HG02759 (cell line): ENCODE results near the gene EXT2.

ENCODE experiments used
- ATAC-seq: cut with Tn5 transposase; IDR thresholded peaks from one replicate; pipeline ENCODE4 v1.9.1; 2021; ENCODE audit warnings: mild to moderate bottlenecking, moderate library complexity; ENCODE audit not compliant: unreplicated experiment

The EXT2 gene

GRCh38 chr11:44162004-44162403, 66.5 kb downstream of the EXT2 start:
- ATAC-seq: no peak

DNA sequence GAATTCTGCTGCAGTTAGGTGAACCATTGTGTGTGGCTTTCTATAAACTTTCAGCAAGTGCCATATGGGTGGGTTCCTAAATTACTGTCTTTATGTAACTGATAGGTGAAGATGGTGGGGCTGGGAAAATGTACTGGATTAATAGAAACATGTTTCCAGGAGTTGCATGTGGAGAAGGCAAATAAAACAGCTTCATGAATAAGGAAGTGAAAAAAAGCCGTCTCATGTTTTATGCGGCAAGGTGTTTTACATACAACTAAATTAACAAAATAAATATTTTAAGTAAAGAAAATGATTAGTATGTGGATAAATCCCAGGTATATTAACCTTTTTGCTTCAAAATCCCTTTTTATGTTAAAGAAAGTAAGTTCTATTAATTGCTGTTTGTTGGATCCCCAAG, 67.2 kb downstream of the EXT2 start:
- ATAC-seq: no peak

GRCh38 chr11:44165432-44165831, 70.0 kb downstream of the EXT2 start:
- no peak for ATAC-seq

- ATAC-seq: no peak
Observed at GRCh38 chr11:44167046-44167445, 71.6 kb downstream of the EXT2 start.

DNA sequence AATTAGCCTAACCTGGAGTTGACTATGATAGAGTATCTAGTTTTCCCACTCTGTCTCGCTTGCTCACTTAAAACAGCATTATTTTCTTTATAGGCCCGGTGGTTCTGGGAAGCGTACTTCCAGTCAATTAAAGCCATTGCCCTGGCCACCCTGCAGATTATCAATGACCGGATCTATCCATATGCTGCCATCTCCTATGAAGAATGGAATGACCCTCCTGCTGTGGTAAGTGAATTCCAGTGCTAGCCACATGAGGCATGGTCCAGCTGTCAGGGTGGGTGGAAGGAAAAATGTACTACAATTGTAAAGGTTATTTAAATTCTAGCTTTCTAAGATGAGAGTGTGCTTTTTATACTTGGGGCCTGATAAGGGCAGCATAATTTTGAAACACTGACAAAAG, 76.0 kb downstream of the EXT2 start:
- no peak for ATAC-seq

DNA sequence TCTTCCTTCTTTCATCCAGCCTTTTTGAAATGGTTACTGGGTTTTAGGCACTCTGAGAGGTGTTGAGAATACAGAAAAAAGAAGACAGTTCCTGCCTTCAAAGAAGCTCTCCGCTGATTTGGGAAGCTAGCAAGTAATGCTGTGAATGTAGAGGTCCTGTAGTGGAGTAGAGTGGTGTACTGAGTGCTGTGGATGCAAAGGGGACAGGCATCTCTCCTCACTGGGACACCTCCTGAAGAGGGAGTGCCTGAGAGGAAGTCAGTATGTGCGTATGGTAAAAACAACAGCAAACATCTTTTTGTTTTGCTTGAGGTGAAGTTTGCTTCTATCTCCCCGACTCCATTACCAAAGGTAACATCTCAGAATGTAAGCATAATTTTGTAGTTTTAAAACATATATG, 77.5 kb downstream of the EXT2 start:
- ATAC-seq: no peak

DNA sequence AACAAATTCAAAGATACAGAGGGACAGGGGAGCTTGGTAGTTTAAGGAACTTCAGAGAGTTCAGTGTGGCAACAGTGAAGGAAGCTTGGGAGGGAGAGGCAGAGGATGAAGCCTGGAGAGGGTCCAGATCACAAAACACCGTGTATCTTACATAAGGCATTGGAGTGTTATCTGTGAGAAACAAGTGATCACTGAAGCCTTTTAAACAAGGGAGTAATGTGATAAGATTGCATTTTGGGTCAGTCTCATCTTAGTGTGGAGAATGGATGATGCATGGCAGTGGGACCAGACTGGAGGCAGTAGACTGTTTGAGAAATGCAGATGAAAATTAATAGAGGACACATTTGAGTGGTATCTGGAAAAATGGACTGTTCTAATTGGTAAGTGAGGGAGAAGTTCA, 79.4 kb downstream of the EXT2 start:
- ATAC-seq: no peak

DNA sequence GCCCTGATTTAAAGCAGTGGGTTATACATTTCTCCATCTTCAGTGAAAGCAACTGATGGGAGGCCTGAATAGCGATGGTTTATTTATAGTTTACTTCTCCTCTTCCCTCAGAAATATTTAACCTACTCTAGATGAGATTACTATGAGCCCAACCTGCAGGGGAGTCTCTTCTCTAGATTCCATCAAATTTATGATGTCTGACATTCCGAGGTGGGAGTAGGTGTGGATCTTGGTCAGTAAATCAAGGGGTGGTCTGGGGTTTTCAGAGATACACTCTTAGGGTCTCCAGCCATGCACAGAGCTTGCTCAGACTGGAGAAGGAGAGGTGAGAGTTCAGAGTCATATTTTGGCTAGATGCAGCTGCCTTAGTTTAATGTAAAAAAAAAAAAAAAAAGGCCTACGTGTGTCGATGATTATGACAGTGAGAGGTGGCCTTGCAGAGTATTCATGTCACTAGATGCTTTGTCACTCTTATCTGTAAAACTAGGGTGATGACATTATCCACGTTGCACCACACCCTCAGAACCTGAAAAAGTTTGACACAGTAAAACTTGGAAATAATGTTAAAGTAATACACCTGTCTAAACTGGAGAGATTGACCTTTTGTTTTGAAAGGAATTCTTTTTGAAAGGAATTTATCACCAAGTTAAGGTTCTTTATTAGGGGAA, 81.2 kb downstream of the EXT2 start:
- ATAC-seq: no peak

DNA sequence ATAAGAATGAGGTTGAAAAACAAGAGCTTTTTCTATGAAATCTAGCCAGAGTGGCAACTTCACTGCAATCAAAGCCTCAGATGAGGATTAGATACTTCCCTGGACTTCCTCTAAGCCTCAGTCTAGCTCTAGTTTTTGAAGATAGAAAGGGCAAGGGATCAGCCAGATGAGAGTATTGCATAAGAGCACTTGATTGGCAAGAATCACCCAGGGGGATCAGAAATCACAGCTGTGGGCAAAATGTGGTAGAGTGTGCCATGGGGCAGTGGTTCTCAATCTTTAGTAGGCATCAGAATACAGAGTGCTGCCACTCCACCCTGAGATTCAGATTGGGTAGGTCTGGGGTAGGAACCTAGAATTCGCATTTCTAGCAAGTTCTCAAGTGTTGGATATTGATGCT, 82.4 kb downstream of the EXT2 start:
- ATAC-seq: no peak

DNA sequence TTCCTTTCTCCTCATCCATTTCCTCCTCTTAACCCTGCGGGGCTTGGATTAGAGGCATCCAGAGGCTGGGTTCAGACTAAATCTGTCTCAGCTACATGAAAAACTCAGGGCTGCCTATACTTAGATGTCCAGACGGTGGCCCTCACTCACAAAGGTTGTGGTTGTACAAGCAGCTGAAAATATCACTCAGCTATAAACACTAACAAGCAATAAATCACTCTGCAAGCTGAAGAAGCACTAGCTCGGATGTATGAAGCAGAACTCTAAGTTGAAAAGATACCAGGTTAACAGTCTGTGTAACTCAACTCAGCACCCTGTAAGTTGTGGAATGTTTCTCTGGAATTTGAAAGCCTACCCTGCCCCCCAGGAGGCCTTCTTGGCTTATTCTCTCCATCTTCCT, 82.9 kb downstream of the EXT2 start:
- no peak for ATAC-seq

DNA sequence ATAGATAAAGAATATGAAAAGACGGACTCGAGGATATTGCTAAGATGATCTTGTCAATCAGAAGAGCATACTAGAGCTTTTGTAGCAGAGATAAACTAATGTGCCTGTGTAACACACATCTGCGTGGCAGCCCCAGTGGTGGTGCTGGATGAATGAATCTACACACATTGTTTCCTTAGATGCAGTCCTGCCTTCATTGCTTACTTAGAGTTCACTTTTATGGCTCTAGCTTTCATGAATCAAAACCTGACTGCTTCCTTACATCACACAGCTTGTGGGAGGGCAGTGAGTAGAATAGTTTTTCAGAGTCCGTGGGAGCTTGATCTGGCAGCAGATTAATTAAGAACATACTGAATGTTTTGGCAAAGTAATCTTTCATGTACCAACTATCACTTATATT, 83.7 kb downstream of the EXT2 start:
- no peak for ATAC-seq

DNA sequence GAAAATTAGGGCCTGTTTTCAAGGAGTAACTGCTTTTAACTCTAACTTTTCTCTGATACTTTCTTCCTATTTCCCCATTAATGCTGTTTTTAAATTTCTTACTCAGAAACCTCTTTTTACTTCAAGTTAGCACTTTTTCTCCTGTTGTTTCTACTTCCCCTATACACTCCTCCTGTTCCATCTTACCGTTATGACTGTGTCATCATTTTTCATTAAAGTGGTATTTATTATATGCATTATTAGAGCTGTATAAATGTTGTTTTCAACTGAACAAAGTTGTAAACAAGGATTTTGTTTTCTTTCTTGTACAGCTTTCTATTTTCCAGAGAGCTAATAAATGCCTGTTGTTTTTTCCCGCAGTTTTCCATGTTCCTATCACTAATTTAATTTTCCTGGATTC, 84.6 kb downstream of the EXT2 start:
- no peak for ATAC-seq

GRCh38 chr11:44185522-44185921, 90.0 kb downstream of the EXT2 start:
- ATAC-seq: no peak

DNA sequence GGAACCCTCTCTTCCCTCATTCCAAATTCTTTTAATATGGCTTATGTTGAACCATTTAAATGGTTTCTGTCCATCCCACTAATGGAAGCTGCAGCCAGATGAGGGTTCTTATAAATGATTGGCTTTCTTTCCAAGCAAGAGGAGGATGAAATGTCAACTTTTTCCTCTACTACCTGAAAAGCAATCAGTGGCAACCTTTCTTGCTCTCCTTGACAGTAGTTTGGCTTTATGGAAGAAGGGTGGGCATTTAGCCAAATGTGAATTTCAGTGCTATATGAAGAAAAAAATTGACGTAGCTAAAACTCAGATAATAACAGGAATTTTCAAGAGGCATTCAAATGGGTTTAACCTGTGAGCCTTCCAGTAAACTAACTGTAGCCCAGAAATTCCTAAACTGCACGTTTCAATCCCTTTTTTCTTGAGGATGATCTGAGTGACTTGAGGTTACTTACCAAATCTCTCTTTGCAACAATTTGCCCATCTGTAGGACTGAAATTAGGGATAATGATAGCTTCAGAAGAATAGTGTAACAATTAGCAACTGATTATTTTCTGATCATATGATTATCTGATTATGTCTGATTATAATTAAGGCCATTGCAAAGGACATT, 90.9 kb downstream of the EXT2 start:
- no peak for ATAC-seq

GRCh38 chr11:44188643-44189042, 93.2 kb downstream of the EXT2 start:
- ATAC-seq: no peak

- ATAC-seq: no peak
Observed at GRCh38 chr11:44189986-44190882, 94.8 kb downstream of the EXT2 start.

GRCh38 chr11:44190883-44191230, 95.4 kb downstream of the EXT2 start:
- no peak for ATAC-seq

GRCh38 chr11:44191322-44192016, 96.0 kb downstream of the EXT2 start:
- no peak for ATAC-seq

GRCh38 chr11:44192017-44192385, 96.5 kb downstream of the EXT2 start:
- no peak for ATAC-seq

DNA sequence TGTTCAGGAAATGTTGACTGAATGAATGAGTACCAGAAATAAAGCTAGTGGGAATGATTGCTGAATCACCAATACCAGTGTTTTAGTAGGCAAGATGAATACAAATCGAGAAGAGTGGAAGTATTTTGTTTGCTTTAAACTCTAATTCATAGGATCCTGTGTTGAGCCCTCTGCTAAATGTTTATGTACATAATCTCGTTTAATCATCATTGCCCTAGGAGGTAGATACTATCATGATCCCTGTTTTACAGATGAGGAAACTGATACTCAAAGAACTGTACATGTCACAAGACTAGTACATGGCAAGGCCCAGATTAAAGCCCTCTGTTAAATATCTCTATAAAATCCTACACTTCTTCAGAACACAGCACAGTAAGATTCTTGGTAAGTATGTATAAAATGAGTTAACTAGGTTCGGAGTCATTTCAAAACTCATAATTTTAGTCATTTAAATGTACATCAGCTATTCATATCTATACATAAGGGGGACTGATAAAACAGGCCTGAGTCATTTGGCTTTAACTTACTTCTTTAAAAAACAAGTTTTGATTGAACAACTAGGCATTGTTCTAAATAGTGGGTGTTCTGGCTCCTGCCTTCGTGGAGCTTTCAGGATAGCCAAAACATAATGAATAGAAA, 97.1 kb downstream of the EXT2 start:
- ATAC-seq: no peak

DNA sequence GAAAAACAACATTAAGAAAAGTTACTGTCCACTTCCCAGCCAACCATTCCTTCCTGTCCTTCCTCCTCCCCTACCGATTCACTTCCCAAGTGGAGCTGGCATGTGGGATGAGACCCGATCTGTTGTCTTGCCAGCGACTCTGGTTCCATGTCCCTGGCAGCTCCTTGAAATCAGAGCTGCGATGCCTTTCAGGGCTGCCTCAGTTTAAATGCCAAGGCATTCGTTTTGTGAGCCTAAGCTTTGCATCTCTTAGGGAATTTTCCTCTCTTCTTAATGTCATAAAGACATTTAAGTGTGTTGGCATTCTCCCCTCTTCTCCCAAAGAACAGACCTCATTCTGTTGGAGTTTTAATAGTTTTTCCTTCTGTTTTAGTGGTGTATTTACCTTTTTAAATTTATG, 98.4 kb downstream of the EXT2 start:
- no peak for ATAC-seq
